ENCODE data around the gene SIRT6.
"Not testable (repeated sequence)": the region's sequence is repeated elsewhere in the genome, so short reads cannot be mapped to it uniquely, and the experiment has no call there.

The SIRT6 gene

GRCh38 chr19:4182084-4182810, at the start of gene SIRT6, which contains the start of gene ANKRD24:
Gene SIRT6 (minus strand): TSS chr19:4182563. CDS start chr19:4182539, 24 bp downstream.
Gene ANKRD24 (plus strand): TSS chr19:4182689. CDS start chr19:4186426, 3,737 bp downstream.
- DNase-seq, result peak; percentile 49 to 97 (median 90)

GRCh38 chr19:4232139-4232538, 49.8 kb upstream of the SIRT6 start:
- DNase-seq, result not testable (repeated sequence)

- not testable (repeated sequence) for DNase-seq
These were observed 49.2 kb upstream of the SIRT6 start for GRCh38 chr19:4231521-4231920.

GRCh38 chr19:4230237-4230636, 47.9 kb upstream of the SIRT6 start:
- not testable (repeated sequence) for DNase-seq

- peak in 19 of 56 donors; percentile 2 to 37 (median 8) for DNase-seq
These were observed 47.0 kb upstream of the SIRT6 start, which contains the start of gene EBI3 for GRCh38 chr19:4229179-4229931. Gene EBI3 (plus strand): TSS chr19:4229523. CDS start chr19:4229551, 28 bp downstream.

GRCh38 chr19:4228765-4229178, 46.4 kb upstream of the SIRT6 start:
- DNase-seq, result no peak

GRCh38 chr19:4227771-4228170, 45.4 kb upstream of the SIRT6 start:
- DNase-seq, result no peak

GRCh38 chr19:4225885-4226284, 43.5 kb upstream of the SIRT6 start:
- DNase-seq, result no peak

- peak in 24 of 56 donors; percentile 1 to 75 (median 24) for DNase-seq
These were observed 42.1 kb upstream of the SIRT6 start for GRCh38 chr19:4224470-4224869.

GRCh38 chr19:4220188-4220587, 37.8 kb upstream of the SIRT6 start:
- no peak for DNase-seq

GRCh38 chr19:4218523-4218922, 36.2 kb upstream of the SIRT6 start:
- DNase-seq, result not testable (repeated sequence)

- DNase-seq, result no peak
These were observed 35.3 kb upstream of the SIRT6 start for GRCh38 chr19:4217429-4218264.

- no peak for DNase-seq
These were observed 34.5 kb upstream of the SIRT6 start for GRCh38 chr19:4216846-4217245.

- DNase-seq, result no peak
These were observed 33.4 kb upstream of the SIRT6 start for GRCh38 chr19:4215807-4216206.

GRCh38 chr19:4213116-4213515, 30.8 kb upstream of the SIRT6 start:
- DNase-seq, result no peak

GRCh38 chr19:4210166-4210731, 27.9 kb upstream of the SIRT6 start:
- DNase-seq, result no peak

- no peak for DNase-seq
These were observed 26.2 kb upstream of the SIRT6 start for GRCh38 chr19:4208385-4209094.

- no peak for DNase-seq
These were observed 24.6 kb upstream of the SIRT6 start for GRCh38 chr19:4206818-4207484.

- DNase-seq, result no peak
These were observed 19.4 kb upstream of the SIRT6 start for GRCh38 chr19:4201798-4202197.

Measured in amygdala (tissue), 56 donors.